Epithelial cell of proximal tubule (primary cell): ENCODE measurements around the gene TBC1D9B. TPM values are rescaled to one million over a fixed set of nuclear protein-coding genes. Genes with fewer than 3 reads are reported as not detected.

Experiments
- DNase-seq: peaks from one replicate; pipeline ENCODE4 v3.0.0-alpha.2; 2011; ENCODE audit warnings: low read depth
- H3K4me3 ChIP-seq: 2 replicates; pipeline ENCODE4 v1.5.1; 2011; ENCODE audit warnings: low read depth, mild to moderate bottlenecking, low read length
- total RNA-seq: library from RNA; depleted of rRNA; stranded (reverse); fragments of >200 nt; gene quantifications from 2 replicates; pipeline ENCODE4 v1.2.3, GENCODE V29; 2015
- TF ChIP-seq, protein P1 (sequence below): conservative IDR thresholded peaks from 2 replicates; pipeline ENCODE4 v1.5.1; 2012; ENCODE audit warnings: low read depth, mild to moderate bottlenecking, low read length

Gene TBC1D9B
- total RNA-seq, 1 donor from 2014 or later, result 69.0 TPM

DNA sequence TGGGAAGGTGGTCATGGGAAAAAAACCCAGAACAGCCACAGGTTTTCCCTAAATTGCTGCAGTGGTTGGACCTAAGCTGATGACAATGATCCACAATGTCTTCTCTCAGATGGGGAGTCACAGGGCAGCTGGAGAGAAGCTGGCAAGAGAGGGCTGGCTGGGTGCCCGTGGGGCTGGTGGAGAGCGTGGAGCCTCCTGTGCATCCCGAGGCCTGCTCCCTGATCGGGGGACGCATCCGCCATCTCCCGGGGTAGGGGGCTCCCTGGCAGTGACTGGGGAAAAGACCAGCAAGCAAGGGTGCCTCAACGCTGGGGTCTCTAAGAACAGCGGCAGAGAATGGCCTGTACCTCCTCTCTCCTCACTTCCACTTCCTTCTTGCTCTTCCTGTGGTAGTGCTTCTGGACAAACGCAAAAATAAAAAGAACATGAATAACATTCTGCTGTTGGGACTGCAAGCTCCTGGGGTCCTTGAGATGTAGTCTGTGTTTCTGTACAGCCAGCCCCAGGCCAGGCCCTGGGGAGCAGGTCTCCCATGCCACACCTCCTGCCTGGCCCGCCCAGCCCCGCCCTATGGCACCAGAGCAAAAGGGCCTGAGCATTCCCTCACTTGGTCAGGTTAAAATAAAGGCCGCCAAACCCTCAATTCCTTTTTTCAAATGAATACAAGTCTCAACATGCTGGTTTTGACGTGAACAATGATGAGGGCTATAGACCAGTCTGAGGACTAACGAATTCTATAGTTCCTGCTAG, 42.0 kb downstream of the TBC1D9B start:
- DNase-seq, result no peak
- TF ChIP-seq, protein P1, sequence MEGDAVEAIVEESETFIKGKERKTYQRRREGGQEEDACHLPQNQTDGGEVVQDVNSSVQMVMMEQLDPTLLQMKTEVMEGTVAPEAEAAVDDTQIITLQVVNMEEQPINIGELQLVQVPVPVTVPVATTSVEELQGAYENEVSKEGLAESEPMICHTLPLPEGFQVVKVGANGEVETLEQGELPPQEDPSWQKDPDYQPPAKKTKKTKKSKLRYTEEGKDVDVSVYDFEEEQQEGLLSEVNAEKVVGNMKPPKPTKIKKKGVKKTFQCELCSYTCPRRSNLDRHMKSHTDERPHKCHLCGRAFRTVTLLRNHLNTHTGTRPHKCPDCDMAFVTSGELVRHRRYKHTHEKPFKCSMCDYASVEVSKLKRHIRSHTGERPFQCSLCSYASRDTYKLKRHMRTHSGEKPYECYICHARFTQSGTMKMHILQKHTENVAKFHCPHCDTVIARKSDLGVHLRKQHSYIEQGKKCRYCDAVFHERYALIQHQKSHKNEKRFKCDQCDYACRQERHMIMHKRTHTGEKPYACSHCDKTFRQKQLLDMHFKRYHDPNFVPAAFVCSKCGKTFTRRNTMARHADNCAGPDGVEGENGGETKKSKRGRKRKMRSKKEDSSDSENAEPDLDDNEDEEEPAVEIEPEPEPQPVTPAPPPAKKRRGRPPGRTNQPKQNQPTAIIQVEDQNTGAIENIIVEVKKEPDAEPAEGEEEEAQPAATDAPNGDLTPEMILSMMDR, result no peak
- H3K4me3 ChIP-seq, result no peak overlapping the region

DNA sequence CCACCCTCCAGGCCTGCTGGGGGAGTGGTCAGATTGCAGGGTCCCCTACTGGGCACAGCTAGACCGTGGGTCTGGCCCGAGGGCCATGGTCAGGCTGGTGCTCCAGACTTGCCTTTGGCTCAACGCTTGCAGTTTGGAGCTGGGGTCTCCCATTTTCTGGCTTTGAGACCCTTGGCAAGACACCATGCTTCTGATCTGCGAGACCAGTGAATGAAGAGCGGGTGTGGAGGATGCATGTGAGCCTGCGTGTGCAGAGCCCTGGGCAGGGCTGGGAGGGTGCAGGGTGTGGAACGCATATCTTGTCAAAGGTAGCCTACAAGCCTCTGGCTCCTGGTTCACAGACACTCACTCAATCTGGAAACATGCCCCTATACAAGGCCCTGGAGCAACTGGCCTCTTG, 43.0 kb downstream of the TBC1D9B start:
- DNase-seq, result no peak
- no peak overlapping the region for H3K4me3 ChIP-seq
- TF ChIP-seq, protein P1, result no peak

DNA sequence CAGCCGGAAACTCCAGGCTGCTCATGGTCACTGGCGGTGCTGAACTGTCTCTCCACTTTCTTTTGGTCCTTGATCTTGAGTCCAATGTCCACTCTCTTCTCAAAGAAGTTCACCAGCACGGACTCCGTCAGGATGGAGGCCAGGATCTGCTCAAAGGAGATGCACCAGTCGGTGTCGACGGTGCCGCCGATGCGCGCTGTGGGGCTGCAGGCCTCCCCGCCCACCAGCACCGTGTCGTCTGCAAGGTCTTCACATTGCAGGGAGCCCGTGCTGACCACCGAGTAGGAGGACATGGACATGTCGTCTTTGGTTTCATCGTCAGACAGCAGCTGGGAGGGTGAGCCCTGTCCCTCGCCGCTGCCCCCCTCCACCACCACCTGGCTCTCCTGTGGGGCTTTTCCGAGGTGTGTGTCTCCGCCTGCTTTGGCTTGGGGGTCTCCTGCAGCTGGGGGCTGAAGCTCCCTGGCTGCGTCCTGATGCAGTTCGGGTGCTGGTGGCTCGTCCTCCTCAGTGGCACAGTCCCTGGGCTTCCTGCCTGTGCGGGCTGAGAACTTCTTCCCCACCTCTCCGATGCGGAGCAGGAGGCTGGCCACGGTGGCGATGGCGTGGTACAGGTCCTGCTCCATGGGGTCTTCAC, 44.1 kb downstream of the TBC1D9B start:
- TF ChIP-seq, protein P1, result no peak
- no peak for DNase-seq
- no peak overlapping the region for H3K4me3 ChIP-seq

DNA sequence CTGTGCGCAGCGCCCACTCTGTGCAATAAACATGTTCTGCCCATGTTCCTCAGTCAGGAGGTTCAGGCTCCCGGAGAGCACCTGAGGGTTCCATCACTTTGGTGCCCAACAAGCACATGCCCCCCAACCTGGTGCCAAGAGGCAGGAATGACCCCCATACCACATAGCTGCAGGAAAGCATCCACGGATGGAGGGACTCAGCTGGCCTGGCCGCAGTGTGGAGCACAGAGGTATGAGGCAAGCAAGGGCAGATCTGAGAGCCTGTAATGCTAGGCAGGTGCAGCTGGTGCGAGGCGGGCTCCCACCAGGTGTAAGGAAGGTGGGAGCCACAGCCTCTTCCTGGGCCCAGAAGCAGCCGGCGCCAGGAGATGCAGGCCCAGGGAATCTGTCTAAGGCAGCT, 44.8 kb downstream of the TBC1D9B start:
- H3K4me3 ChIP-seq, result no peak overlapping the region
- DNase-seq, result no peak
- TF ChIP-seq, protein P1, result no peak

DNA sequence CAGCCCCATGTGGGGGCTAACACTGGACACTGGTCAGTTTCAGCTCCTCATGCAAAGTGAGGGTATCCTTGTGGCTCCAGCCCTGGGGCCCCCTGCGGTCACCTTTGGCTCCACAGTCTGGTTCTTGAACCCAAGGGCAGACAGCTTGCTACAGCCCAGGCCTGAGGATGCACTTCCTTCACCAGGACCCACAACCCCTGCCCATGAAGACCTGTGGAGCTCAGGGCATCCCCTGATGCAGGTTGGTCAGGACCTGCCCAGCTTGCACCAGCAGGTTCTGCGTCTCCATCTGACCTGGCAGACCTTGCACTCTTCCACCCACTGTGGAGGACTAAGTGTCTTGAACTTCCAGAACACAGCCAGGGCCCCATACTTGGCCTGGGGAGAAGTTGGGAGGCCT, 45.4 kb downstream of the TBC1D9B start:
- no peak for DNase-seq
- TF ChIP-seq, protein P1, result no peak
- no peak overlapping the region for H3K4me3 ChIP-seq

DNA sequence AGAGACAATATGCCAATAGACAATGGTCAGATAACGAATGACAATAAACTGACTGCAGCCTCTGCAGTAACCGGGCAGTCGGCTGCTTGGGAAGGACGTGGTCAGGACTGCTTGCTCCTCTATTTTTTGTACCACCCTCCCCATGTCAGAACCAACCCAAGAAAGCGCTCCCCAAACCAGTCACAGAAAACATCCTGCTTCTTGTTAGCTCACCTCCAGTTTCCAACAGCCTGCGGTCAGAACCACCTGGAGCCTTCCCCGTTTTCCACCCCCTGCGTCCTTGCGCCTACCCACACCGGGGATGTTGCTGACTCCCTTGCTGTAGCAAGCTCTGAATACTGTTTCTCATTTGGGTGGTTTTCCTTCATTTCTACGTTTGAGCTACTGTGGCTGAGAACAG, 47.4 kb downstream of the TBC1D9B start:
- H3K4me3 ChIP-seq, result no peak overlapping the region
- no peak for DNase-seq
- TF ChIP-seq, protein P1, result no peak
